Activated T-helper 1 cell treated with anti-CD3 and anti-CD28 coated beads, Interleukin-2, amount 50 U/mL, for 16 hours (primary cell): ENCODE data around the gene IFFO2.
"Not testable (repeated sequence)": the region's sequence is repeated elsewhere in the genome, so short reads cannot be mapped to it uniquely, and the experiment has no call there.

ENCODE experiments used
- DNase-seq, 2 donors: peaks; one replicate each; pipeline ENCODE4 v3.0.0-alpha.2; 2020; ENCODE audit warnings: low read depth in 1 of 2, low spot score in 1 of 2

IFFO2 gene

GRCh38 chr1:18900303-18900841, 56.1 kb downstream of the IFFO2 start:
- no peak for DNase-seq

- no peak for DNase-seq
Observed at GRCh38 chr1:18899363-18900049, 57.0 kb downstream of the IFFO2 start.

GRCh38 chr1:18898567-18898966, 57.9 kb downstream of the IFFO2 start:
- no peak for DNase-seq

DNA sequence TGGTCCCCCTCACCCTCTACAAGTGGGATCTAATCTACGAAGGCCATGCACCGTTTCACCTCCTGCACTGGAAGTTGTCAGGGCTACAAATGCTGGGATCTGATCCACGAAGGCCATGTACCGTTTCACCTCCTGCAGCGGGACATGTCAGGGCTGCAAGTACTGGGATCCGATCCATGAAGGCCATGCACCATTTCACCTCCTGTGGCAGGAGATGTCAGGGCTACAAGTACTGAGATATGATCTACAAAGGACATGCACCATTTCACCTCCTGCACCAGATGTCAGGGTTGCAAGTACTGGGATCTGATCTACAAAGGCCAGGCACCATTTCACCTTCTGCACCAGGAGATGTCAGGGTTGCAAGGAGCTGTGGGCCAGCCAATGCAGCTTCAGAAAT, 61.2 kb downstream of the IFFO2 start:
- DNase-seq, result no peak

GRCh38 chr1:18893120-18893519, 63.4 kb downstream of the IFFO2 start:
- no peak for DNase-seq

DNA sequence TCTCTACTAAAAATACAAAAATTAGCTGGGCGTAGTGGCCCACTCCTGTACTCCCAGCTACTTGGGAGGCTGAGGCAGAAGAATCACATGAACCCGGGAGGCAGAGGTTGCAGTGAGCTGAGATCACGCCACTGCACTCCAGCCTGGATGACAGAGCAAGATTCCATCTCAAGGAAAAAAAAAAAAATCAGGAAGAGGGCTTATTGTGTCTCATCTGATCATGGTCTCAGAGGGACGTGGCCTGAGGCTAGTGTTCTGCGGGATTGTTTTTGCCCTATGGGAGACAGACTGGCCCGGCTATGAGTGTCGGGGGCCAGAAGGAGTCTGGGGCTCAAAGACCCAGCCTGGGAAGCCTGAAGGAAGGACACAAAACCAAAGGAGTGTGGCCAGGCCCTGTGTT, 64.6 kb downstream of the IFFO2 start:
- DNase-seq, result not testable (repeated sequence)

- no peak for DNase-seq
Observed at GRCh38 chr1:18891426-18891780, 65.1 kb downstream of the IFFO2 start.

DNA sequence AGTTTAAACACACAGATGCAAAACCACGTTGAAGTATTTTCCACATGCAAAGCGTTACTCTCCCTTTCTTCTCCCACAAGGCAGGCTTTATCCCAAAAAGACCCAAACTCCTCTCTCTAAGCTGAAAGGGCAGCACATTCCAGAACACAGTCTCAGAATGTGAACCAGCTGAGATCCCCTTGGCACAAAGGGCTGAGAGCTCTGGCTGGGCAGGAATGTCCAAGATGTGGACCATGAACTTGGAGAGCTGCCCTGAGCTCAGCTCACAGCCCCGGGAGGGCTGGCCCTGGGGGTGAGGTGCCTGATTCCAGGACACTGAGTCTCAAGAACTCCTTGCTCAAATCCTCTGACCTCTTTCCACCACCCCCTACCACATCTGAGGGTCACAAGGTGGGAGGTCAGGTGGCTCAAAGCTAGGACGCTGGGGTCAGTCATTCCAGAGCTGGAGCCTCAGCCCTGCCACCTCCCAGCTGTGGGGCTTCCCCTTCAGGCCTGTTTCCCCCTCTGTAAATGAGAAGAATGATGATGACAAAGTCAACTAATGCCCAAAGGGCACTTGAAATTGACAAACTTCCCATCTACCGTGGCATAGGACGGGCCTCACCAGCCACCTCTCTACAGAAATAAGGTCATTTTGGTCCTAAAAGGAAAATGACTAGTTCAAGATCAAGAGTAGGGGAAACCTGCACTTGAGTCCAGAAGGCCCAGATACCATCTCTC, 65.6 kb downstream of the IFFO2 start:
- no peak for DNase-seq

- DNase-seq, result no peak
Observed at GRCh38 chr1:18886003-18886335, 70.5 kb downstream of the IFFO2 start.

DNA sequence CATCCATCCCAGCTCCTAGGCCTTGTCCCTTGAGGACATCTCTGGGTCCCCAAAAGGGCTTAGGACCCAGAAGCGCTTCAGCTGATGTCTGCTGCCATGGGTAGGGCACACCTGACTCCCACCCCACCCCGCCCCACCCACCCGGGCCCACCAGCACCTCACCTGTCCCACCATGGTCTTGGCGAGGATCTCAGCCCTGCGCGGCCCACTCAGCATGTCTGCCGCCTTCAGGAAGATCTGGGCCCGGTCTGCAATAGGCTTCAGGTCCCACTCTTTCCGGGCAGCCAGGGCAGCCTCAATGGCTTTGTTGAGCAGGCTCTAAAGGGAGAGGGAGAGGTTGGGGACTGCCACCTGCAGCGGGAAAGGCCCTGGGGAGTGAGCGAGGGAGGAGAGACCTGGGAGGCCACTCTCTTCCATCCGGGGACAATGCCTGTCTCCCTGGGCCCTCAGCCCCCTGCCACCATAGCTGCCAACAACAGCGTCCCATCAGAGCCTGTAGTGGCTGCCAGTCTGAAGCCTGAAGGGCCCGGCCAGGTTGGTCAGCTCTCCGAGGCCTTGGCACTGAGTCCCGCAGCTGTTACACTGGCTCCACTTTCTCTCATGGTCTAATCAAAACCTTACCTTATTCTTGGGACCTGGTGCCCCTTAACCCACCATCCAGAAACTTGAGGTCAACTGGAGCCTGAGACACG, 71.0 kb downstream of the IFFO2 start:
- no peak for DNase-seq

GRCh38 chr1:18884727-18885126, 71.7 kb downstream of the IFFO2 start:
- no peak for DNase-seq

DNA sequence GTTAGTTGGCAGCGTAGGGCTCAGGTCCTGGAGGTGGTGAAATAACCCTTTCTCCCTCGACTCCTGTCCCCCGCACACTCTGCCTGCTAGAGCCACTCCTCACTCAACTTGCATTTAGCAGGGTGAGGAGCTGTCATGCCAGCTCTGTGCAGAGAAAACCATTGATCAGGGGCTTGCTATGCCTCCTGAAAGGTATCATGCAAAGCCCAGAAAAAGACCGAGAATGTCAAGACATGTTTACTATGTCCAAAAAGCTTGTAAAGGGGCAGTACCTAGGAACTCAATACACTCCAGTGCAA, 72.1 kb downstream of the IFFO2 start:
- no peak for DNase-seq

DNA sequence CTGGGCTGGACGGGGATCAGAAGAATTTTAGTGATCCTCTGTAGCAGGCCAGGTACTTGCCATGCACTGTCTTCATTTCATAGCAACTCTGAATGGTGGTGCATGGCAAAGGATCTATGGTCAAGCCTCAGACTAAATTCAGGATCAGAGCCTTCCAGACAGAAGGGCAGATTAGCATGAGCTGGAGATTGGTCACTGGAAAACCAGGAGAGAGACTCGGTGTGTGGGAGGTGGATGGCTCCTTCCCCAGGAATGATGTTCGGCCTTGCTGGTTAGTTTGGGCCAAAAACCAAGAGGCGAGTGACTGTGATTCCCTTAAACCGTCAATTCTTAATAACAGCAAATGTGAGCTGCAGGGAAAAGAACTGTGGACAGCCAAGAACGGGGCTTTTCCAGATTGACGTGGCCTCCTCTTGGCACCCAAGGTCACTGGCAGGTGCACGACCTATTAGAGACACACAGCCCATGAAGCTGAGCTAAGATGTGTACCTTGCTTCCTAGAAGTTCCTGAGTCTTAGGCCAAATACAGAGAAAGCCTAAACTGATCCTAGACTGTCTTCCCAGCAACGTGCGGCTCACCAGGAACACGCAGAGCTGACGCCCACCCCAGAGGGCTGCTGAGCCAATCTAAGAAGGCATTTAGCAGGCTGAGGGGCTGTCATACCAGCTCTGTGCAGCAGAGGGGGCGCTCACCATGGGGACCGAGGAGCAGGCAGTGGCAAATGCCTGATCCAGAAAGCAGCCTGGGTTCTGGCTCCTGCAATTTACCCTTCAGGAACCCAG, 72.6 kb downstream of the IFFO2 start:
- DNase-seq, result peak; percentile 43 to 63

GRCh38 chr1:18883079-18883478, 73.4 kb downstream of the IFFO2 start:
- DNase-seq, result no peak

DNA sequence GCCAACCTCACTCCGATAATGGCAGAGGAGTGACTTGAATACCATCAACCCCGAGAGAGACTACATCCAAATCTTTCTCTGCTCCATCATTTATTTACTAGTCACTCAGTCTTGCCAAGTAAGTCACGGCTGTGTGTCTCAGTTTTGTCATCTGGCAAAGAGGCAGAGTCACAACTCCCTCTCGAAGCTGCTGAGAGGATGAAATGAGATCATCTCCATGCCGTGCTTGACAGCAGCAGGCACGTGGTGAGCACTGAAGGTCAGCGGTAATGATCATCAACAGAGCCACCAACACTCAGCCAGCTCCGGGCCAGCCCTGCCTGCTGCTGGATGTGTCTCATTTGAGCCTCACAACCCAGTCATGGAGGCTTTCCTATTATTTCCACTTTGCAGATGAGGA, 74.0 kb downstream of the IFFO2 start:
- DNase-seq, result no peak

GRCh38 chr1:18881642-18882431, 74.6 kb downstream of the IFFO2 start:
- DNase-seq, result no peak

DNA sequence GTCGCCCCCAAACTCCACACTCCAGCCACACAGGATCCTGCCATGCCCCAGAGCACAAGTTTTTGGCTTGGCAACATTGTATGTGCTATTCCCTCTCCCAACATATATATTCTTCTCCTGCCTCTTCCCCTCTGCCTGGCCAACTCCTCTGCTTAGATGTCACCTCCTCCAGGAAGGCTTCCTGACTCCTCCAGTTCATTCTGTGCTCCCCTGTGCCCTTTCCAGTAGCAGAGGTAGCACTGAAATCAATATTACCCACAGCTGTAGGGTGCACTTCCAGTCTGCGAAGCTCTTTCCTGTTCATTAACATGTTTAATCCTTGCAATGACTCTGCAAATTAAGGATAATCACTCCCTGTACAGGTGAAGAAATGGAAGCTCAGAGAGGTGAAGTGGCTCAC, 75.3 kb downstream of the IFFO2 start:
- no peak for DNase-seq

DNA sequence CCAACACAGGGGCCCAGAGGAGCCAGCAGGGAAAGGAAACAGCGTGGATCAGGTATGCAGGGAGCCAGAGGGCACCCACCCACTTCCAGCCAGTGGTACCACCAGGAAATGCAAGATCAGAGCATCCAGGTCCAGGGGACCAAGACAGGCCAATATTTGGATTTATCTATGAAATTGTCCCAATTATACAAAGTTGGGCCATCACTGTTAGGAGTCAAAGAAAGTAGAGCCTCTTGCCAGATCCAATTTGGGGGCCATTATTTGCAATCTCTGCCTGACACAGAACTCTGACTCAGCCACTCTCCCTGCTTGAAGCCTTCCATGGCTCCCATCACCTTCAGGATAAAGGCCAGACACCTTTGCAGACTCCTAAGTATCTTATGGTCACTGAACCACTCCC, 75.9 kb downstream of the IFFO2 start:
- no peak for DNase-seq

GRCh38 chr1:18879791-18880309, 76.6 kb downstream of the IFFO2 start:
- DNase-seq, result no peak

DNA sequence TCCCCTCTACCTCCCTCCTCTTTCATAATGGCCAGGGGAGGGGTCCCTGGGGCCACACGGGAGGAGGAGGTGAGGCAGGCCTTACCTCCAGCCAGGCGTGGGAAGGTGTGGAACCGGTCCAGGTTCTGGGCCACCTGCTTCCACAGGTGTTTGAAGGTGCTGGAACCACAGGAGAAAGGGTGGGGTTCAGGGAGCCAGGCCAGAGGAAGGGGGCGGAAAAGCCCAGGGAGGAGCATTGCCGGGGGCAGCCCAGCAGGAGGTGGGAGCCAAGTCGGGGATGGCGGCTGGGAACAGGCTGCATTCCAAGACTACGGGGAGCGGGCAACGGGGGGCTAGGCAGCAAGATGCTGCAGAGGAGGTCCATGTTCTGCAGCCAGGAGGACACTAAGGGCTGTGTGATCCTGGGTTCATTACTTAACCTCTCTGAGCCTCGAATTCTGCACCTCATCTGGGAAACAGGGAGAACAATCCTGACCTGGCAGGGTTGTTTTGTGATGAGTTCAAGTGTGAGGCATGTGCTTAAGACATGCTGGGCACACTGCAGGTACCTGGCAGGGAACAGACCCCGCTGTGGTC, 77.2 kb downstream of the IFFO2 start:
- DNase-seq, result no peak
